Measurements from ENCODE around the gene PAK1.

DNA sequence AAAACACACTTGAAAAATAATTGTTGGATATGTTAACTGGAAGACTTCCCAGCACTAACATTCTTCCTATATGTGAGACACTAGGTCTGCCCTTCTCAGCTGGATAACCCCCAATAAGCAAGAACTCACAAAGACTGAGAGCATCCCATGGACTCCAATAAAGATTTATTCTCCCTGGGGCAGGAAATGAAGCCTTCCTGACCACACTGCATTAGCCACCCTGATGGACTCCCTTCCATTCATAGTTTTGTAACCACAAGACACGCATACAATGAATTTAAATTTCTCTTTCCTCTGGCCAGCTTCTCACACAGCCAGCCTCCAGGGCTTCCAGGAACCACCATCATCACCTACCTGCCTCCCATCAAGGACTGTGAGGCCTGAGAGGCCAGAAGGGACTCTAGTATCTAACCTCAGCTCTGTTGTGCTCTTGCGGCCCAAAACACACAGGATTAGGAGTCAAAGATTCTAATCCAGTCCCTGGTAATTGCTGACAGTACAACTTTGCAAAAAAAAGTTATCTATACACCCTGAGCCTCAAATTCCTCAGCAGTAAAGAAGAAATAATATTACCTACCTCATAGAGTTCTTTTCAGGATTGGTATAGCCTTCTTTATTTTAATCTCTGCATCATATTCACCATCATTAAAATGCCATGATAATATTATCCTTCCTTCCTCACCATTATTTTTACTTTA lies 126.8 kb downstream of the PAK1 start:
- TF ChIP-seq, protein P1, sequence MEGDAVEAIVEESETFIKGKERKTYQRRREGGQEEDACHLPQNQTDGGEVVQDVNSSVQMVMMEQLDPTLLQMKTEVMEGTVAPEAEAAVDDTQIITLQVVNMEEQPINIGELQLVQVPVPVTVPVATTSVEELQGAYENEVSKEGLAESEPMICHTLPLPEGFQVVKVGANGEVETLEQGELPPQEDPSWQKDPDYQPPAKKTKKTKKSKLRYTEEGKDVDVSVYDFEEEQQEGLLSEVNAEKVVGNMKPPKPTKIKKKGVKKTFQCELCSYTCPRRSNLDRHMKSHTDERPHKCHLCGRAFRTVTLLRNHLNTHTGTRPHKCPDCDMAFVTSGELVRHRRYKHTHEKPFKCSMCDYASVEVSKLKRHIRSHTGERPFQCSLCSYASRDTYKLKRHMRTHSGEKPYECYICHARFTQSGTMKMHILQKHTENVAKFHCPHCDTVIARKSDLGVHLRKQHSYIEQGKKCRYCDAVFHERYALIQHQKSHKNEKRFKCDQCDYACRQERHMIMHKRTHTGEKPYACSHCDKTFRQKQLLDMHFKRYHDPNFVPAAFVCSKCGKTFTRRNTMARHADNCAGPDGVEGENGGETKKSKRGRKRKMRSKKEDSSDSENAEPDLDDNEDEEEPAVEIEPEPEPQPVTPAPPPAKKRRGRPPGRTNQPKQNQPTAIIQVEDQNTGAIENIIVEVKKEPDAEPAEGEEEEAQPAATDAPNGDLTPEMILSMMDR (IDR thresholded peaks at IDR 0.05; ENCODE audit: insufficient read depth, low read depth, low read length): no peak
- TF ChIP-seq EZH2 (IDR thresholded peaks at IDR 0.05; ENCODE audit: insufficient read depth, low read length): no peak
